Right lobe of liver (tissue), 6 donors: ENCODE results near the gene REXO1. TPM values are rescaled to one million over a fixed set of nuclear protein-coding genes. Genes with fewer than 3 reads are reported as not detected.

Experiments
- ATAC-seq, 4 donors: fragments of 200-7000 bp; cut with Tn5 transposase; one replicate each; pipeline ENCODE4 v1.9.1; 2020; ENCODE audit warnings: mild to moderate bottlenecking in 4 of 4, moderate library complexity in 4 of 4
- DNase-seq, 3 donors: peaks; one replicate each; pipeline ENCODE4 v3.0.0-alpha.2; 2020
- H3K27ac ChIP-seq, 3 donors: fragments of 200-600 bp; one replicate each; pipeline ENCODE4 v1.8.0; 2022
- H3K27me3 ChIP-seq, 2 donors: fragments of 200-600 bp; one replicate each; pipeline ENCODE4 v1.8.0; 2022
- H3K36me3 ChIP-seq, 4 donors: fragments of 200-600 bp; sonication (generic) in 1 of 4; one replicate each; pipeline versions ENCODE4 v1.5.1 to v1.8.0; 2017 to 2022; ENCODE audit warnings: control low read depth in 1 of 4
- H3K4me1 ChIP-seq, 4 donors: fragments of 200-600 bp; sonication (generic) in 1 of 4; one replicate each; pipeline versions ENCODE4 v1.5.1 to v1.8.0; 2017 to 2022; ENCODE audit warnings: control low read depth in 1 of 4
- H3K4me3 ChIP-seq, 3 donors: fragments of 200-600 bp; one replicate each; pipeline ENCODE4 v1.8.0; 2022
- H3K9me3 ChIP-seq, 4 donors: fragments of 200-600 bp; sonication (generic) in 1 of 4; one replicate each; pipeline versions ENCODE4 v1.5.1 to v1.8.0; 2017 to 2022; ENCODE audit warnings: control low read depth in 1 of 4
- POLR2A ChIP-seq: fragments of 450-650 bp; IDR thresholded peaks from one replicate; pipeline ENCODE4 v1.6.1; 2017; ENCODE audit warnings: antibody characterized with exemption, mild to moderate bottlenecking
- WGBS: methylation state at CpG from one replicate; pipeline ENCODE4 v1.1.6; 2018; ENCODE audit warnings: low coverage, low lambda C conversion rate; ENCODE audit not compliant: insufficient coverage; ENCODE audit errors: missing lambda C conversion rate; 5-methylcytosine and 5-hydroxymethylcytosine counted together
- intact Hi-C, 2 donors: fragments of 100-400 bp; cut with DNase I; formaldehyde crosslinking; loops; one replicate each; pipeline versions ENCODE4 v1.11.2 to v1.14.1; 2022
- total RNA-seq, 6 experiments: library from RNA; depleted of rRNA in 2 of 6; stranded (reverse); fragments of >200 nt in 2 of 6; fragmentation: NEBNext Ultra II Directional in 3 of 6; extraction: Animal tissue kit (Norgen Biotek cat#: 25700) in 3 of 6; gene quantifications; one replicate each; pipeline versions ENCODE4 v1.1.0 to v1.2.4, GENCODE V29; 2016 to 2023
- TF ChIP-seq, protein P1 (sequence below), 4 donors: fragments of 200-600 bp in 3 of 4; fragments of 450-650 bp in 1 of 4; IDR thresholded peaks; one replicate each; pipeline versions ENCODE4 v1.5.1 to v1.8.0; 2016 to 2022; ENCODE audit warnings: antibody characterized with exemption in 4 of 4, mild to moderate bottlenecking in 2 of 4
- donor health status: DM: no; HTN: yes; CAD: no.
- donor health status: DM: no; HTN: no; CAD: no.
- donor health status: DM: no; HTN: no; CAD: no.
- donor health status: DM: no; HTN: yes; CAD: no.
- donor health status: DM: no; HTN: yes; CAD: no.

REXO1 gene
- total RNA-seq, 6 experiments from 2014 or later = 8.0 to 17.7 (median 12.6) TPM

DNA sequence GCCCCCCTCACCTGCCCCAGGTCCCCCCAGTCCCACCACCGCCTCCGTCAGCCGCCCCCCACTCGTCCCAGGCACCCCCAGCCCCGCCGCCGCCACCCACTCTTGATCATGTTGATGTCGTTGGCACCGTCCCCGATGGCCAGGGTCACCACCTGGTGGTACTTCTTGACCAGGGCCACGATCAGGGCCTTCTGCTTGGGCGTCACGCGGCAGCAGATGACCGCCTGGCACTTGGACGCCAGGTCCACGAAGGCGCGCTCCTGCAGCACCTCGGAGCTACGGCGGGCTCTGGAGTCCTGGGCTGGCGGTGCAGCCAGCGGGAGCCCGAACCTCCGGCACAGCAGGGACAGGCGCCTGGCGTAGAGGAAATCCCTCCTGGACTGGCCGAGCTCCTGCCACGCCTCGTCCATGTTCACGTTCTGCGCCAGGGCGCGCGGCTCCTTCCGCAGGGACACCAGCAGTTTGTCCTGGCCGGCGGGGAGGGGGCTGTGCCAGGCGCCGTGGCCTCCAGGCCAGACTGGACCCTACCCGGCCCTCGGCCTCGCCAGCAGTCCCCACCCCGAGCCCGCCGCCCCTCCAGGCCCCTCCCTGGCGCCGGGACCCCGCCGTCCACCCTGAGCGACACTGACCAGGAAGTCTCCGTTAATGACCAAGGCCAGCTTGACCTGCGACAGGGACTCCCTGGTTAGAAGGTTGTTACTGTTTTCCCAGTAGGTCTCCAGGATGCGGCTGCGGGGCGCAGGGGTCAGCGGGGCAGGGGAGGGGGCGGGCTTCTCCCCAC is 58.8 kb downstream of the REXO1 start:
- peak in 1 of 3 donors; percentile 58 for DNase-seq
- intact Hi-C loops = loop anchor here in 1 of 2 donors (10.0 kb wide), 1 partner anchor 235 kb away; no protein-coding TSS in a partner anchor
- peak overlapping the region in 2 of 3 donors; percentile 3 to 9 for H3K4me3 ChIP-seq
- peak; percentile 44 to 61 (median 56) for ATAC-seq
- WGBS = 16% methylated on average over 10 of the region's 59 CpGs
- H3K27me3 ChIP-seq = peaks cover 0 to 6% of the 10 kb centered on the region in 2 donors
- no peaks in the 10 kb centered on the region for H3K9me3 ChIP-seq
- no peaks in the 10 kb centered on the region for H3K4me1 ChIP-seq
- no peak for TF ChIP-seq POLR2A
- TF ChIP-seq, protein P1, sequence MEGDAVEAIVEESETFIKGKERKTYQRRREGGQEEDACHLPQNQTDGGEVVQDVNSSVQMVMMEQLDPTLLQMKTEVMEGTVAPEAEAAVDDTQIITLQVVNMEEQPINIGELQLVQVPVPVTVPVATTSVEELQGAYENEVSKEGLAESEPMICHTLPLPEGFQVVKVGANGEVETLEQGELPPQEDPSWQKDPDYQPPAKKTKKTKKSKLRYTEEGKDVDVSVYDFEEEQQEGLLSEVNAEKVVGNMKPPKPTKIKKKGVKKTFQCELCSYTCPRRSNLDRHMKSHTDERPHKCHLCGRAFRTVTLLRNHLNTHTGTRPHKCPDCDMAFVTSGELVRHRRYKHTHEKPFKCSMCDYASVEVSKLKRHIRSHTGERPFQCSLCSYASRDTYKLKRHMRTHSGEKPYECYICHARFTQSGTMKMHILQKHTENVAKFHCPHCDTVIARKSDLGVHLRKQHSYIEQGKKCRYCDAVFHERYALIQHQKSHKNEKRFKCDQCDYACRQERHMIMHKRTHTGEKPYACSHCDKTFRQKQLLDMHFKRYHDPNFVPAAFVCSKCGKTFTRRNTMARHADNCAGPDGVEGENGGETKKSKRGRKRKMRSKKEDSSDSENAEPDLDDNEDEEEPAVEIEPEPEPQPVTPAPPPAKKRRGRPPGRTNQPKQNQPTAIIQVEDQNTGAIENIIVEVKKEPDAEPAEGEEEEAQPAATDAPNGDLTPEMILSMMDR (IDR thresholded peaks at IDR 0.05) = no peak
- H3K27ac ChIP-seq = no peak overlapping the region
- H3K36me3 ChIP-seq = no peaks in the 10 kb centered on the region

DNA sequence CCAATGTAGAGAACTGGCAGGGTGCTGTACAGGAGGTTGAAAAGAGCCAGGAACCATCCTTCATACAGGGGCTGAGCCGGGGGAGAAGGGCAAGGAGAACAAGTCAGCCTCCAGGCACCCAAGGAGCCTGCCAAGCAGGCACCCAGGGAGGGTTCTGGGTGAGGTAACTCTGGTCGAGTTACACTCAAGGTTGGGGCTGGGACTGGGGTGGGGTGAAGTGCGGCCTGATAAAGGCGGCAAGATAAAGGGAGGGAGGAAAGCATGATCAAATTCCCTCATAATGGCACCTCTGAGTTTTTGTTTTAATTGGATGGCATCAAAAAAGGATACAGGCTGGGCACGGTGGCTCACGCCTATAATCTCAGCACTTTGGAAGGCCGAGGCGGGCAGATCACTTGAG is 61.2 kb downstream of the REXO1 start:
- whole genome bisulfite sequencing = 33% methylated on average over 4 of the region's 8 CpGs
- no peak for TF ChIP-seq POLR2A
- peaks cover 0 to 6% of the 10 kb centered on the region in 2 donors for H3K27me3 ChIP-seq

DNA sequence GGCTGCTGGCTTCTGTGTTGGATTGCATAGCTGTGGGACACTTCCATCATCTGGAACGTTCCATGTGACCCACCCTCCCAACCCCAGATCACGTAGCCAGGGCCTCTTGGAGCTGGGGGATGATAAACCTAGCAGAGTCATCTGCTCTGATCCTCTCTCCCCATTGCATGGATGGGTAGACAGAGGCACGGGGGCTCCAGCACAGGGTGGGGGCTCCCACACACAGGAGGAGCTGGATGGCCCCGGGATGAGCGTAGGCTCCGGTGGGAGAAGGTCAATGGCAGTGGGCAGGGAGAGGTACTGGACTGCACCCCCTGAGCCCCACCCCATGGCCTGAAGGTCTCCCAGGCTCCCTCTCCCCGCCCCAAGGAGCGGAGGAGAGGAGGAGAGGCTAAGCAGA is 61.6 kb downstream of the REXO1 start:
- intact Hi-C loops = loop anchor here in 1 of 2 donors (10.0 kb wide), 1 partner anchor 232 kb away; no protein-coding TSS in a partner anchor
- no peak for TF ChIP-seq POLR2A
- TF ChIP-seq, protein P1 (IDR thresholded peaks at IDR 0.05) = no peak
- no peak overlapping the region for H3K4me3 ChIP-seq
- peaks cover 0 to 6% of the 10 kb centered on the region in 2 donors for H3K27me3 ChIP-seq
- H3K9me3 ChIP-seq = no peaks in the 10 kb centered on the region
- no CpG with 5 or more reads among the region's 8 CpGs for WGBS
- no peaks in the 10 kb centered on the region for H3K36me3 ChIP-seq
- no peak for DNase-seq
- no peak overlapping the region for H3K27ac ChIP-seq
- ATAC-seq = no peak
- H3K4me1 ChIP-seq = no peaks in the 10 kb centered on the region

More for the DNA sequence above, 61.2 kb downstream of the REXO1 start:
- ATAC-seq (no peak), DNase-seq (no peak)
- Histone ChIP-seq H3K4me1 (no peaks in the 10 kb centered on the region), H3K36me3 (no peaks in the 10 kb centered on the region), H3K4me3 (no peak overlapping the region), H3K27ac (no peak overlapping the region), H3K9me3 (no peaks in the 10 kb centered on the region)
- intact Hi-C loops = loop anchor here in 1 of 2 donors (10.0 kb wide), 1 partner anchor 232 kb away; no protein-coding TSS in a partner anchor

DNA sequence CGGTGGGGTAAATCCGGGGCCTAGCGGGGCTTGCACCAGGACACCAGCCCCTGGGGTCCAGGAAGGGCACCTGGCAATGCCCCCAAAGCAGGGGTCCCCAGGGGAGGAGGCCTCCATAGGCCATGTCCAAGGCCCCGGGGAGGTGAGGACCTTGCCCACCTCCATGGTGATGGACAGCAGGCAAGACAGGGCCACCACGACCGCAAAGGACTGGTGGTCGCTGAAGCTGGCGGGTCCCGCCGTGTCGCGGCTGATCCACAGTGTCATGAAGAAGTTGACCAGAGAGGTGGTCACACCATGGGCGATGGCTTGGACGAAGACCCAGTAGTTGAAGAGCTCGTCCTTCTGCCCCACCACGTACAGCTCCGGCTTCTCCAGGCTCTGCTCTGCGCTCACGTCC is 63.0 kb downstream of the REXO1 start:
- DNase-seq = peak in 1 of 3 donors; percentile 45
- ATAC-seq = no peak
- no peaks in the 10 kb centered on the region for H3K4me1 ChIP-seq
- H3K36me3 ChIP-seq = no peaks in the 10 kb centered on the region
- H3K27ac ChIP-seq = no peak overlapping the region
- no peak overlapping the region for H3K4me3 ChIP-seq
- H3K27me3 ChIP-seq = peaks cover 0 to 6% of the 10 kb centered on the region in 2 donors
- intact Hi-C loops = loop anchor here in 1 of 2 donors (10.0 kb wide), 1 partner anchor 231 kb away; no protein-coding TSS in a partner anchor
- H3K9me3 ChIP-seq = no peaks in the 10 kb centered on the region
- WGBS = 60% methylated on average over 1 of the region's 19 CpGs
- TF ChIP-seq POLR2A = no peak
- TF ChIP-seq, protein P1 (IDR thresholded peaks at IDR 0.05) = no peak

DNA sequence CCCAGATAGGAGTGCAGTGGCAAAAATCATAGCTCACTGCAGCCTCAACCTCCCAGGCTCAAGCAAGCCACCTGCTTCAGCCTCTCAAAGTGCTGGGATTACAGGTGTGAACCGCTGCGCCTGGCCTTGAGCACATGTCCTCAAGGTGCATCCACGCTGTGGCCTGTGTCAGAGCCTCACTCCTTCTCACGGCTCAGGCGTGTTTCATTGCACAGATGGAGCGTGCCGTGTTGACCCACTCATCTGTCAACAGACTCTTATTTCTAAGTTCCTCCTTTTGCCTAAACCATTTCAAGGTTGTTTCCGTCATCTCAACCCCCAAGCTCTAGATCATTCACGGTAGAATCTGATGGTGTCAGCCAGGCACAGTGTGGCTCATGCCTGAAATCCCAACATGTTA is 64.4 kb downstream of the REXO1 start:
- ATAC-seq (no peak), DNase-seq (no peak)
- no peaks in the 10 kb centered on the region for H3K9me3 ChIP-seq
- WGBS = 54% methylated on average over 4 of the region's 9 CpGs
- peaks cover 0 to 13% of the 10 kb centered on the region in 2 donors for H3K27me3 ChIP-seq
- no peak overlapping the region for H3K4me3 ChIP-seq
- intact Hi-C loops = loop anchor here in 1 of 2 donors (10.0 kb wide), 1 partner anchor 229 kb away; no protein-coding TSS in a partner anchor
- H3K36me3 ChIP-seq = no peaks in the 10 kb centered on the region
- TF ChIP-seq POLR2A = no peak
- TF ChIP-seq, protein P1 (IDR thresholded peaks at IDR 0.05) = no peak
- no peak overlapping the region for H3K27ac ChIP-seq
- no peaks in the 10 kb centered on the region for H3K4me1 ChIP-seq
